ENCODE measurements around the gene MXRA7. TPM values are rescaled to one million over a fixed set of nuclear protein-coding genes. Genes with fewer than 3 reads are reported as not detected.

Gene MXRA7
- total RNA-seq, 2 donors from 2014 or later, result 241 to 341 TPM

DNA sequence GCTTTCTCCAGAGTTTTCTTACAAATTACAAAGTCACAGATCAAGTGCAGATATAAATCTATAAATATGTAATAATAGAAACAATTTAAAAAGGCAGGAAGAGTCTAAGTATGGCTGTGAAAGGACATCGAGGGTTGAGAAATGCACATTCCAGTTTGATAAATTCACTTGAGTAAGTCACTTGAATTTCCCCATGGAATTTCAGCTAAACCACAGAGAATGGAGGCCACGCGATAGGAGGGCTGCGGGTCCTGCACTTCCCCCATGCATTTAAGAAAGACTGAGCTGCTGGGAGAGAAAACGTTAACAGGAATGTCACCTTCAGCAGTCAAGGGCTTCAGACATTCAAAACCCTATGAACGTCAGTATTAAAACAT lies 6.1 kb upstream of the MXRA7 start:
- Histone ChIP-seq H3K4me3 (no peak overlapping the region), H3K27me3 (replicated peaks; ENCODE audit: insufficient read depth) (no peaks in the 10 kb centered on the region), H3K4me1 (ENCODE audit: control insufficient read depth in 1 of 2, low read depth in 2 of 2) (peaks cover 0 to 40% of the 10 kb centered on the region in 2 donors), H3K36me3 (peaks cover 61% of the 10 kb centered on the region), H3K27ac (peak overlapping the region; percentile 50 to 53), H3K9me3 (no peaks in the 10 kb centered on the region)
- DNase-seq (ENCODE audit: low spot score) (no peak), ATAC-seq (ENCODE audit: insufficient number of reproducible peaks, low FRiP score, low read depth) (no peak)
- TF ChIP-seq, protein P1, sequence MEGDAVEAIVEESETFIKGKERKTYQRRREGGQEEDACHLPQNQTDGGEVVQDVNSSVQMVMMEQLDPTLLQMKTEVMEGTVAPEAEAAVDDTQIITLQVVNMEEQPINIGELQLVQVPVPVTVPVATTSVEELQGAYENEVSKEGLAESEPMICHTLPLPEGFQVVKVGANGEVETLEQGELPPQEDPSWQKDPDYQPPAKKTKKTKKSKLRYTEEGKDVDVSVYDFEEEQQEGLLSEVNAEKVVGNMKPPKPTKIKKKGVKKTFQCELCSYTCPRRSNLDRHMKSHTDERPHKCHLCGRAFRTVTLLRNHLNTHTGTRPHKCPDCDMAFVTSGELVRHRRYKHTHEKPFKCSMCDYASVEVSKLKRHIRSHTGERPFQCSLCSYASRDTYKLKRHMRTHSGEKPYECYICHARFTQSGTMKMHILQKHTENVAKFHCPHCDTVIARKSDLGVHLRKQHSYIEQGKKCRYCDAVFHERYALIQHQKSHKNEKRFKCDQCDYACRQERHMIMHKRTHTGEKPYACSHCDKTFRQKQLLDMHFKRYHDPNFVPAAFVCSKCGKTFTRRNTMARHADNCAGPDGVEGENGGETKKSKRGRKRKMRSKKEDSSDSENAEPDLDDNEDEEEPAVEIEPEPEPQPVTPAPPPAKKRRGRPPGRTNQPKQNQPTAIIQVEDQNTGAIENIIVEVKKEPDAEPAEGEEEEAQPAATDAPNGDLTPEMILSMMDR (IDR thresholded peaks at IDR 0.05), result no peak

DNA sequence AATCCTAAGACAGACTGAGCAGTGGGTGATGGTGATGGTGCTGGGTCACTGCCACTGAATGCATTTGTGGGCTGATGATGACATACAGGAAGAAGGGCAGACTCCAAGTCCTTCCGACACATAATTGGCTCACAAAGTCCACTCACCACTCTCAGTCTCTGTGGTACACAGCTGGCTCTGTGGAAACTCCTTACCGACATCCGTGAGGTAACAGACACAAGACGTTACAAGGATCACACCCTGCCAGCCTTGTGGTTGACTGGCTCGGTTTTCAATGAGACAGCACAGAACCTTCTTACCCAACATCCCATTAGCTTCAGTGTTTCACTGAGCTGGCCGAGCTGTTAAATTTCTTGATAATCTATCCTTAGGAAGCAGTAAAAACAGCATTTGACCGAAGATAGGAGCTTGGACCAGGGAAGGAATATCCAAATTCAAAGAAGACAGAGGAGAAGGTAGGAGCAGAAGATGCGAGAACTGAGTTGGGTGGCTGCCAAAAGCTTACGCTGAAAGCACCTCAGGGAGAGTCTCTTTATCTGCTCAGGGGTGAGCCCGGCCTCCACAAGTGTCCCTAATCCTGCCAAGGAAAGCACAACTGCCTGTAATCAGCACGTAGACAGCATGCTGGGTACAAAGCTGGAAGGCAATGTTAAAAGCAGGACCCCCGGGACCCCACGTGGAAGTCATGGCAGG lies 5.5 kb upstream of the MXRA7 start:
- Histone ChIP-seq H3K27ac (peak overlapping the region; percentile 50 to 53), H3K4me3 (no peak overlapping the region), H3K27me3 (replicated peaks; ENCODE audit: insufficient read depth) (no peaks in the 10 kb centered on the region), H3K4me1 (ENCODE audit: control insufficient read depth in 1 of 2, low read depth in 2 of 2) (peaks cover 4 to 44% of the 10 kb centered on the region in 2 donors), H3K9me3 (no peaks in the 10 kb centered on the region), H3K36me3 (peaks cover 56% of the 10 kb centered on the region)
- TF ChIP-seq, protein P1 (IDR thresholded peaks at IDR 0.05), result no peak
- ATAC-seq (ENCODE audit: insufficient number of reproducible peaks, low FRiP score, low read depth) (peak; percentile 58), DNase-seq (ENCODE audit: low spot score) (no peak)

DNA sequence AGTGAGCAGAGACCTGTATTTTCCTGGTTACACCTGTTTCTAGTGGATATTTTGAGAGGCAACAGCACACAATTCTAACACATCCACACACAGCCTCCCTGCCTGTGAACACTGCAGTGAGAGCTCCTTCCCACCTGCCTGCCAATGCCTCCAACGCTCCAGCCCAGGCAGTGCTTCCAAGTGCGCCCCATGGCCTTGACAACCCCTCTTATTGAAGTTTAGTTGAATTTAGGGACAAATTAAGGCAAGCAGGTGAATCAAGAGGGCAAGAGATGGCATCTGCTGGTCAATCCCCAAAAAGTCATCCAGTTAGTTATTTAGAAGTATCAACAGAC lies 4.7 kb upstream of the MXRA7 start:
- Histone ChIP-seq H3K27ac (peak overlapping the region in 1 of 2 donors; percentile 36), H3K9me3 (no peaks in the 10 kb centered on the region), H3K4me1 (ENCODE audit: control insufficient read depth in 1 of 2, low read depth in 2 of 2) (peaks cover 6 to 47% of the 10 kb centered on the region in 2 donors), H3K27me3 (replicated peaks; ENCODE audit: insufficient read depth) (no peaks in the 10 kb centered on the region), H3K4me3 (no peak overlapping the region), H3K36me3 (peaks cover 48% of the 10 kb centered on the region)
- DNase-seq (ENCODE audit: low spot score) (no peak), ATAC-seq (ENCODE audit: insufficient number of reproducible peaks, low FRiP score, low read depth) (no peak)
- TF ChIP-seq, protein P1 (IDR thresholded peaks at IDR 0.05), result no peak

DNA sequence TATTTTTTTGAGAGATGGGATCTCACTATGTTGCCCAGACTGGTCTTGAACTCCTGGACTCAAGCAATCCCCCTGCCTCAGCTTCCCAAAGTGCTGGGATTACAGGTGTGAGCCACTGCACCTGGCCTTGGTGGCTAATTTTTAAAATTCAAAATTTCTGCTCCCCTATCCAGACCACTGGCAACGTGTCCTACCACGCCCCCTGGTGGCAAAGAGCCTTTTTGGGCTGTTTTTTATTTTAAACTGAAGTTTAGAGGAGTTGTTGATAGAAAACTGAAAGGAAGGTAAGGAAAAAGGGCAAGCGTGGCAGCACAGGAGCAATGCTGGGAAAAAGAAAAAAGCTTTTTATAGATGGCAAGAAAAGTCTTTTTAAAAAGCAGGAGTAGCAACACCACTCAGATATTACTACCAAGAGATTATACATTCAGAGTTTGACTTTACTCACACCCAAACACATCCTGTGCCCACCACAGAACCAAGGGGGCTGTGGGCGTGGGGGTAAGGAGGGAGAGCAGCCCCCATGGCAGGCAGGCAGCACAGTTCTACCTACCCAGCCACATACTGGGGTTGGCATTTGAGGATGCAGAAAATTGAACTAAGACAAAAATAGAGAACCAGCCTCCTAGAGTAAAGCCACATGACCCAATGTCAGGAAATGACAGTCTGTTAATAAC lies 4.2 kb upstream of the MXRA7 start:
- H3K4me1 ChIP-seq (ENCODE audit: control insufficient read depth in 1 of 2, low read depth in 2 of 2), result peaks cover 6 to 47% of the 10 kb centered on the region in 2 donors
- no peak for ATAC-seq (ENCODE audit: insufficient number of reproducible peaks, low FRiP score, low read depth)

DNA sequence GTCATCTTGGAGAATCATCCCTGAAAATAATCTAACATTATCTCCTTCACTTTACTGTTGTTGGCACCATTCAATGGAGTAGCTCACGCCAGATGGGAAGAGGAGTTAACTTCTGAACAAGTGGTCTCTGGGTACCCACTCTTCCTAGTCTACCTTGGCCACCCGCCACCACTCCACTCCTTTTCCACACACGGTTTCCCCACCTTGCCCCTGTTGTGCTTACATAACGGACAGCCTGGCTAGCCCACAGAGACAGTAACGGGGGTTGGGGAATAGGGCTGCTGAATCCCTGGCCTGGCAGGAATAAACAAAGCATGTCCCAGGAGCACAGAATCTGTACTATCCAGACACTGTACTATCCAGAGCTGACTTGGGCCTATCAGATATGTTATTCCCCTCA lies 3.6 kb upstream of the MXRA7 start:
- no peak for DNase-seq (ENCODE audit: low spot score)
- Histone ChIP-seq H3K4me1 (ENCODE audit: control insufficient read depth in 1 of 2, low read depth in 2 of 2) (peaks cover 6 to 47% of the 10 kb centered on the region in 2 donors), H3K9me3 (no peaks in the 10 kb centered on the region), H3K36me3 (peaks cover 37% of the 10 kb centered on the region), H3K27me3 (replicated peaks; ENCODE audit: insufficient read depth) (no peaks in the 10 kb centered on the region), H3K4me3 (no peak overlapping the region), H3K27ac (peak overlapping the region in 1 of 2 donors; percentile 25)
- no peak for ATAC-seq (ENCODE audit: insufficient number of reproducible peaks, low FRiP score, low read depth)
- TF ChIP-seq, protein P1 (IDR thresholded peaks at IDR 0.05), result no peak

More for the DNA sequence above, 4.2 kb upstream of the MXRA7 start:
- DNase-seq (ENCODE audit: low spot score), result no peak
- peaks cover 43% of the 10 kb centered on the region for H3K36me3 ChIP-seq
- no peaks in the 10 kb centered on the region for H3K9me3 ChIP-seq
- TF ChIP-seq, protein P1 (IDR thresholded peaks at IDR 0.05), result peak; percentile 84
- peak overlapping the region in 1 of 2 donors; percentile 36 for H3K27ac ChIP-seq
- no peaks in the 10 kb centered on the region for H3K27me3 ChIP-seq (replicated peaks; ENCODE audit: insufficient read depth)
- no peak overlapping the region for H3K4me3 ChIP-seq

All from thoracic aorta (tissue), 2 donors.